Hepatocyte (in vitro differentiated cells): Measurements from ENCODE around the gene SP3. TPM values are rescaled to one million over a fixed set of nuclear protein-coding genes. Genes with fewer than 3 reads are reported as not detected.

ENCODE experiments used
- DNase-seq: peaks from one replicate; pipeline ENCODE4 v3.0.0-alpha.2; 2016; ENCODE audit warnings: low spot score
- H2AFZ ChIP-seq: fragments of 200-600 bp; sonication (generic); 2 replicates; pipeline ENCODE4 v1.6.0; 2016; ENCODE audit warnings: antibody characterized with exemption, mild to moderate bottlenecking
- H3K27ac ChIP-seq: fragments of 200-600 bp; sonication (generic); 2 replicates; pipeline ENCODE4 v1.5.1; 2016; ENCODE audit warnings: mild to moderate bottlenecking
- H3K27me3 ChIP-seq: fragments of 200-600 bp; sonication (generic); 2 replicates; pipeline ENCODE4 v1.6.1; 2016
- H3K36me3 ChIP-seq: fragments of 200-600 bp; sonication (generic); replicated peaks from 2 replicates; pipeline ENCODE4 v1.5.1; 2016; ENCODE audit warnings: low read depth; ENCODE audit not compliant: insufficient read depth
- H3K4me1 ChIP-seq: fragments of 200-600 bp; sonication (generic); 2 replicates; pipeline ENCODE4 v1.5.1; 2016; ENCODE audit warnings: mild to moderate bottlenecking, moderate library complexity; ENCODE audit not compliant: insufficient read depth
- H3K4me2 ChIP-seq: fragments of 200-600 bp; sonication (generic); 2 replicates; pipeline ENCODE4 v1.6.0; 2016
- H3K4me3 ChIP-seq: fragments of 200-600 bp; sonication (generic); 2 replicates; pipeline ENCODE4 v1.5.1; 2016; ENCODE audit warnings: mild to moderate bottlenecking
- H3K79me2 ChIP-seq: fragments of 200-600 bp; sonication (generic); 2 replicates; pipeline ENCODE4 v1.6.0; 2017; ENCODE audit warnings: mild to moderate bottlenecking
- H3K9me2 ChIP-seq: fragments of 200-600 bp; sonication (generic); replicated peaks from 2 replicates; pipeline ENCODE4 v1.6.0; 2017; ENCODE audit warnings: mild to moderate bottlenecking; ENCODE audit not compliant: insufficient read depth
- H3K9me3 ChIP-seq: fragments of 200-600 bp; sonication (generic); 2 replicates; pipeline ENCODE4 v1.5.1; 2016; ENCODE audit warnings: low read depth, mild to moderate bottlenecking
- H4K20me1 ChIP-seq: fragments of 200-600 bp; sonication (generic); 2 replicates; pipeline ENCODE4 v1.6.0; 2016; ENCODE audit warnings: mild to moderate bottlenecking; ENCODE audit not compliant: insufficient read depth, poor library complexity, severe bottlenecking
- CTCF ChIP-seq: fragments of 200-600 bp; sonication (generic); IDR thresholded peaks from 2 replicates; pipeline ENCODE4 v1.5.1; 2016; ENCODE audit warnings: antibody characterized with exemption, mild to moderate bottlenecking; ENCODE audit not compliant: poor library complexity
- EZH2 ChIP-seq: fragments of 200-600 bp; sonication (generic); IDR thresholded peaks from 2 replicates; pipeline ENCODE4 v1.6.1; 2016; ENCODE audit warnings: antibody characterized with exemption, mild to moderate bottlenecking, borderline replicate concordance
- EZH2phosphoT487 ChIP-seq: fragments of 200-600 bp; sonication (generic); IDR thresholded peaks from one replicate; pipeline ENCODE4 v1.6.1; 2018; ENCODE audit warnings: antibody characterized with exemption, mild to moderate bottlenecking, low read depth, moderate library complexity; ENCODE audit not compliant: unreplicated experiment, severe bottlenecking
- WGBS: methylation state at CpG from one replicate; pipeline ENCODE4 v1.1.6; 2016; ENCODE audit warnings: low lambda C conversion rate; ENCODE audit errors: missing lambda C conversion rate; 5-methylcytosine and 5-hydroxymethylcytosine counted together
- polyA plus RNA-seq: library from polyadenylated mRNA; unstranded; fragments of >200 nt; fragmentation: Nextera tagmentation; extraction: Ambion mirVana; gene quantifications from 2 replicates; pipeline ENCODE4 v1.2.1, GENCODE V29; 2016
- total RNA-seq: library from RNA; depleted of rRNA; stranded (reverse); fragments of >200 nt; gene quantifications from 2 replicates; pipeline ENCODE4 v1.2.3, GENCODE V29; 2014

Gene SP3
- total and polyA plus RNA-seq, 2 experiments from 2014 or later: 37.2 to 133 TPM

GRCh38 chr2:173866874-173867618 lies 98.1 kb downstream of the SP3 start:
- H3K9me3 ChIP-seq: no peaks in the 10 kb centered on the region
- H3K9me2 ChIP-seq: no peaks in the 10 kb centered on the region
- peaks cover 6% of the 10 kb centered on the region for H3K4me1 ChIP-seq
- no peaks in the 10 kb centered on the region for H3K79me2 ChIP-seq
- H3K4me2 ChIP-seq: peak overlapping the region; percentile 1
- WGBS: 69% methylated on average over 11 of the region's 11 CpGs
- no peak for TF ChIP-seq CTCF
- no peak overlapping the region for H2AFZ ChIP-seq
- H3K27ac ChIP-seq: peak overlapping the region; percentile 71
- H3K27me3 ChIP-seq: no peaks in the 10 kb centered on the region
- no peaks in the 10 kb centered on the region for H3K36me3 ChIP-seq
- H4K20me1 ChIP-seq: no peaks in the 10 kb centered on the region
- H3K4me3 ChIP-seq: no peak overlapping the region
- no peak for DNase-seq

- no peaks in the 10 kb centered on the region for H3K27me3 ChIP-seq
- no peak for DNase-seq
- no peak for TF ChIP-seq EZH2phosphoT487
- no peak for TF ChIP-seq EZH2
- TF ChIP-seq CTCF: no peak
- H3K4me1 ChIP-seq: peaks cover 6% of the 10 kb centered on the region
- no peaks in the 10 kb centered on the region for H3K36me3 ChIP-seq
- H3K4me2 ChIP-seq: peak overlapping the region; percentile 1
- H3K9me3 ChIP-seq: no peaks in the 10 kb centered on the region
- H3K4me3 ChIP-seq: no peak overlapping the region
- no peaks in the 10 kb centered on the region for H3K79me2 ChIP-seq
- H3K27ac ChIP-seq: peak overlapping the region; percentile 71
- WGBS: 89% methylated on average over 12 of the region's 12 CpGs
- H3K9me2 ChIP-seq: no peaks in the 10 kb centered on the region
- H4K20me1 ChIP-seq: no peaks in the 10 kb centered on the region
- H2AFZ ChIP-seq: no peak overlapping the region
These were observed 99.0 kb downstream of the SP3 start for GRCh38 chr2:173865971-173866873.

GRCh38 chr2:173862612-173863217 lies 102.5 kb downstream of the SP3 start:
- no peaks in the 10 kb centered on the region for H3K36me3 ChIP-seq
- no peak overlapping the region for H3K4me3 ChIP-seq
- H3K79me2 ChIP-seq: no peaks in the 10 kb centered on the region
- no peak overlapping the region for H3K27ac ChIP-seq
- H4K20me1 ChIP-seq: no peaks in the 10 kb centered on the region
- H3K27me3 ChIP-seq: no peaks in the 10 kb centered on the region
- H3K9me2 ChIP-seq: no peaks in the 10 kb centered on the region
- no peak for DNase-seq
- no peak overlapping the region for H2AFZ ChIP-seq
- H3K4me1 ChIP-seq: peaks cover 6% of the 10 kb centered on the region
- no peak overlapping the region for H3K4me2 ChIP-seq
- no peak for TF ChIP-seq CTCF
- TF ChIP-seq EZH2: no peak
- no peak for TF ChIP-seq EZH2phosphoT487
- no peaks in the 10 kb centered on the region for H3K9me3 ChIP-seq
- WGBS: 83% methylated on average over 4 of the region's 4 CpGs
